HG03378 (cell line): Measurements from ENCODE around the gene ZNF791.
"Not testable (repeated sequence)": the region's sequence is repeated elsewhere in the genome, so short reads cannot be mapped to it uniquely, and the experiment has no call there.

Experiments used
- ATAC-seq: cut with Tn5 transposase; IDR thresholded peaks from one replicate; pipeline ENCODE4 v1.9.1; 2021; ENCODE audit warnings: mild to moderate bottlenecking, moderate library complexity; ENCODE audit not compliant: unreplicated experiment

Gene ZNF791

GRCh38 chr19:12665671-12666264, 55.0 kb downstream of the ZNF791 start:
- ATAC-seq: no peak

- no peak for ATAC-seq
Measured at GRCh38 chr19:12666265-12667048, 55.7 kb downstream of the ZNF791 start, which contains the start of the genes MAN2B1 and WDR83. MAN2B1 (minus strand) TSS chr19:12666742; CDS start chr19:12666701, 41 bp downstream. WDR83 (plus strand) TSS chr19:12666807; CDS start chr19:12669791, 2,984 bp downstream.

DNA sequence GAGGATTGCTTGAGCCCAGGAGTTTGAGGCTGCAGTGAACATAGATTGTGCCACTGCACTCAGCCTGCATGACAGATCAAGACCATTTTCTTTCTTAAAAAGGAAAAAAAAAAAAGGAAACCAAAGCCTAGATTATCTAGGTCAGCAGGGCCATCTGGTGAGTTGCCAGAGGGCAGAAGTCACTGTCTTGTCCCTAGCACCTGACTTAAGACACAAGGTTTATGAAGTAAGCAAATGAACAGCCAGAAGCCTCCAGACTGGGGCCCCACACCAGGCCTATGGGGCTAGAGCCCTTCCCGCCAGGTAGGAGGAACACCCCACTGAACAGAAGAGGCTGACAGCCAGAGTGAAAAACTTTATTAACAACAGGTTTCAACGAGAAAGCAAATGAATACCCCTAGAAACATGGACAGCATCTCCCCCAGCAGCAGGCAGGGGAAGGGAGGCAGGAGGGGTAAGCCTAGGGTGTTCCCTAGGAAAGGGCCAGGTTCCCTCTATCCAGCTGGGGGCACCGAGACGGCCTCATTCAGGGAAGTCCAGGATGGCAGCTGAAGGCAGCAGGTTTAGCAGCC, 57.1 kb downstream of the ZNF791 start:
- ATAC-seq: no peak

DNA sequence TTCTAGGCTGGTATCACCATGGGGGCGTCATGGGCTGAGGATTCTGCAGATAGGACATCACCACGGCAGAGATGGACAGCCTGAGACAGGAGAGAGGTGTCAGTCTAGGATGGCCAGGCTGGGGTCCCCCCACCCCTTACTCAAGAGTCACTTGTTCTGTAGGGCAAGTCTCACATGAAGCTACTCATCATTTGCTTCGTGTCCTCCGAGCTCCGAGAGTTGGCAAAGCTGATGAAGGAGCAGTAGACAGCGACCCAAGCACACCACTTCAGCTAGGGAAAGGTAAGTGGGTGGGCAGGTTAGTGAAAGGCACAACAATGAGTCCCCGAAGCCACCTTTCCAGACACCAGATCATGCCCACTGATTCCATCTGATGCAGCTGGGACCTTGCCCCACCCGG, 57.6 kb downstream of the ZNF791 start:
- ATAC-seq: no peak

- no peak for ATAC-seq
Measured at GRCh38 chr19:12668932-12669269, 58.2 kb downstream of the ZNF791 start.

DNA sequence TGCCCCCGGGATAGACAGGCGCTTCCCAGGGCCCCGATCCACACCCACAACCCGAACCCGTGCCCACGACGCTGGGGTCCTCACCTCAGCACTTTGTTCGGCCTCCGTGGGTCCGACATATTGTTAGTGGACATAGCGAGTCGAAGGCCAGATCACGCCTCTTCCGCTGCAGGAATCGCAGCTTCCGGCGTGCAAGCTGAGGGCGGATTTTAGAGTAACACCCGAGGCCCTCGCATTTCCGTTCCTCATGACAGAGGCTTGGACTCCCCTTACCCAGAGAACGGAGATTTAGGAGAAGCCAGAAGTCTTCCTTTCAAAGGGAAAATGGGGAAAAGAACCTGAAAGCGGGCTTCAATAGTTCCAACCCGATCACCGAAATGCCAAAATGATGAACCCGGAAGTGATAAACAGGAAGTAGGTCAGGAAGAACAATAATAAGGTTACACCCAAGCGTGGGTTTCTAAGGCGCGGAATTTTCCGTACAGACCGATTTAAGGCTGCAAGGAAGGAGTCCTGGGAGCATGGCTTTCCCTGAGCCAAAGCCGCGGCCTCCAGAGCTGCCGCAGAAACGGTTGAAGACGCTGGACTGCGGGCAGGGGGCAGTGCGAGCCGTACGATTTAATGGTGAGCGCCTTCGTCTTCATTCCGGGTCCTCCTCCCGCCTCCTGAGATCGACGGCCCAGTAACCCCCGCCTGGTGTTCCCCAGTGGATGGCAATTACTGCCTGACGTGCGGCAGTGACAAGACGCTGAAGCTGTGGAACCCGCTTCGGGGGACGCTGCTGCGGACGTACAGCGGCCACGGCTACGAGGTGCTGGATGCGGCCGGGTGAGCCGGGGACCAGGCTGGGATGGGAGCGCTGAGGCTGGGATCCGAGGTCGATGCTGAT, 58.8 kb downstream of the ZNF791 start:
- ATAC-seq: peak; percentile 30

GRCh38 chr19:12670159-12670928, 59.6 kb downstream of the ZNF791 start:
- ATAC-seq: no peak

GRCh38 chr19:12672744-12673143, 62.0 kb downstream of the ZNF791 start:
- ATAC-seq: no peak

- ATAC-seq: no peak
Measured at GRCh38 chr19:12675399-12675798, 64.7 kb downstream of the ZNF791 start.

DNA sequence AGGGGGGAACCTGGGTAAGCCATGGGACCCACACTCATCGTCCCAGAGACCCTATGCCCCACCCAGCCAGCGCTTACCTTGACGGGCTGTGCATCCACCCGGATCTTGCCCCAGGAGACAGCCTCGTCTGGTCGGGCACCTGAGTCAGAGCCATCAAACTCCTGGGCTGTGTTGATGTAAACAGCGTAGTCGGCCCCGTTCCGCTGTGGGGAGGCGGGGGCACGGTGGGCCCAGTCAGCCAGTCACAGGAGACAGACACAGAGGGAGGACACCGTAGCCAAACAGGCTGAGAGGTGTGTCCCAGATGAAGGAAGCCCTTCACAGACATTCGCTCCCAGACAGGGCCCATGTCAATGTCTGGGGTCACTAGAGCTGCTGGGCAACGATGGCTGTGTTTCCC, 65.2 kb downstream of the ZNF791 start:
- ATAC-seq: no peak

- no peak for ATAC-seq
Measured at GRCh38 chr19:12676384-12676792, 65.7 kb downstream of the ZNF791 start.

GRCh38 chr19:12676928-12677327, 66.2 kb downstream of the ZNF791 start:
- no peak for ATAC-seq

DNA sequence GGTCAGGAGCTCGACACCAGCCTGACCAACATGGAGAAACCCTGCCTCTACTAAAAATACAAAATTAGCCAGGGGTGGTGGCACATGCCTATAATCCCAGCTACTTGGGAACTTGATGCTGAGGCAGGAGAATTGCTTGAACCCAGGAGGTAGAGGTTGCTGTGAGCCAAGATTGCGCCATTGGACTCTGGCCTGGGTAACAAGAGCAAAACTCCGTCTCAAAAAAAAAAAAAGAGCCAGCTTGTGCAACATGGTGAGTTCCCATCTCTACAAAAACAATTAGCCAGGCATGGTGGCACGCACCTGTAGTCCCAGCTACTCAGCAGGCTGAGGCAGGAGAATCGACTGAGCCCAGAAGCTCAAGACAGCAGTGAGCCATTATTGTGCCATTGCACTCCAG, 67.3 kb downstream of the ZNF791 start:
- not testable (repeated sequence) for ATAC-seq

DNA sequence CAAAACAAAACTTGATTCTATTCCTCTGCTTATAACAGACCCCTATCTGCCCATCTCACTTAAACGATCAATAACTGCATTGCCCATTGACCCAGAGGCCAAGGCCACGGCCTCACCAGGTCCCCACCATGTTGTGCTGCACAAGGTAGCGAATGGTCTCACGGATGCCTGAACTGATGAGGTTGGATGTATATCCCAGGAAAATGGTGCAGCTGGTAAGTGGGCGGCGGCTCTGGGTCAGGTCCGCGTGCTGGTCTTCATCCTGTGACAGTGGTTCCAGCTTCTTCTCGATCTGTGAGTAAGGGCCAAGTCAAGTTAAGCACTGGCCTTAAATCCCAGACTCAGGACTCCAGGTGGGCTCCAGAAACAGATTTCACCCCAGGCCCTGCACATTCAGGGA, 69.3 kb downstream of the ZNF791 start:
- ATAC-seq: no peak

- peak; percentile 63 for ATAC-seq
Measured at GRCh38 chr19:12681074-12681987, 70.6 kb downstream of the ZNF791 start, which contains the start of gene DHPS. DHPS (minus strand) TSS chr19:12681880; CDS start chr19:12681766, 114 bp downstream.
